ENCODE measurements around the gene HSF2. TPM values are rescaled to one million over a fixed set of nuclear protein-coding genes. Genes with fewer than 3 reads are reported as not detected.

HSF2 gene
- total and polyA plus RNA-seq, 2 of the 13 experiments (the other 11 are each of a cell fraction or from before 2014, with no cell fraction given) = 24.8 to 26.4 TPM

GRCh38 chr6:122471107-122472021 is 71.9 kb downstream of the HSF2 start, which contains the start of gene SERINC1 (continued):
- TF ChIP-seq ZNF512B (CRISPR knock-in tag; IDR thresholded peaks at IDR 0.05; ENCODE audit: borderline replicate concordance) (0 out of 2 replicates have a peak, but pooled peaks have one; percentile 15), TFDP2 (CRISPR knock-in tag; IDR thresholded peaks at IDR 0.05) (no peak; the same call in 1 of the 2 replicates), ZNF331 (CRISPR knock-in tag; IDR thresholded peaks at IDR 0.05) (peak; percentile 12; the same call in 1 of the 2 replicates), SUZ12 (IDR thresholded peaks at IDR 0.05; ENCODE audit: low read depth, low read length) (no peak), NCOA2 (CRISPR knock-in tag; IDR thresholded peaks at IDR 0.05) (no peak; the same call in none of the 2 replicates), PCBP1 (IDR thresholded peaks at IDR 0.05; ENCODE audit: borderline replicate concordance, low read depth, low read length) (no peak), ZNF296 (CRISPR knock-in tag; conservative IDR thresholded peaks at IDR 0.05) (no peak), KAT2B (IDR thresholded peaks at IDR 0.05; ENCODE audit: borderline replicate concordance, low read depth, low read length) (0 out of 2 replicates have a peak, but pooled peaks have one; percentile 3), KDM5A (IDR thresholded peaks at IDR 0.05; ENCODE audit: borderline replicate concordance, low read length) (peak; percentile 79), ZNF253 (CRISPR knock-in tag; IDR thresholded peaks at IDR 0.05; ENCODE audit: borderline replicate concordance) (peak; percentile 68; the same call in 1 of the 2 replicates), ZNF616 (CRISPR knock-in tag; IDR thresholded peaks at IDR 0.05; ENCODE audit: low read depth) (peak; percentile 56; the same call in 1 of the 2 replicates), ZNF142 (CRISPR knock-in tag; IDR thresholded peaks at IDR 0.05) (peak; percentile 76; the same call in 1 of the 2 replicates), GZF1 (CRISPR knock-in tag; IDR thresholded peaks at IDR 0.05) (peak; percentile 54), ZNF615 (CRISPR knock-in tag; IDR thresholded peaks at IDR 0.05; ENCODE audit: borderline replicate concordance) (peak; percentile 18; the same call in 1 of the 2 replicates), ZNF230 (CRISPR knock-in tag; IDR thresholded peaks at IDR 0.05) (peak; percentile 93; the same call in 1 of the 2 replicates), ZBTB38 (CRISPR knock-in tag; IDR thresholded peaks at IDR 0.05) (peak; percentile 32; the same call in 1 of the 2 replicates)
